Mesenchymal stem cell (in vitro differentiated cells and primary cell): ENCODE results near the gene LFNG.

Experiments used
- DNase-seq: peaks from one replicate; pipeline ENCODE4 v3.0.0-alpha.2; 2013
- H2AFZ ChIP-seq: one replicate; pipeline ENCODE4 v1.6.1; 2013; ENCODE audit warnings: low read depth, mild to moderate bottlenecking, control low read depth, inconsistent platforms, low read length, moderate library complexity
- H2AK5ac ChIP-seq: 2 replicates; pipeline ENCODE4 v1.6.1; 2013; ENCODE audit warnings: low read length, moderate library complexity, mild to moderate bottlenecking, inconsistent platforms; ENCODE audit not compliant: severe bottlenecking
- H2BK120ac ChIP-seq: one replicate; pipeline ENCODE4 v1.6.1; 2013; ENCODE audit warnings: low read depth, mild to moderate bottlenecking, inconsistent platforms, low read length, moderate library complexity
- H2BK12ac ChIP-seq, 2 experiments: one replicate each; pipeline ENCODE4 v1.6.1; 2013; ENCODE audit warnings: inconsistent platforms in 2 of 2, low read length in 2 of 2, mild to moderate bottlenecking in 2 of 2, moderate library complexity in 2 of 2, control low read depth in 1 of 2
- H2BK15ac ChIP-seq: one replicate; pipeline ENCODE4 v1.6.1; 2013; ENCODE audit warnings: mild to moderate bottlenecking, low read depth, inconsistent platforms; ENCODE audit not compliant: poor library complexity, severe bottlenecking
- H2BK5ac ChIP-seq: 2 replicates; pipeline ENCODE4 v1.6.1; 2013; ENCODE audit warnings: low read depth, mild to moderate bottlenecking, low read length, control low read depth, inconsistent platforms; ENCODE audit not compliant: poor library complexity, severe bottlenecking
- H3K14ac ChIP-seq, 2 experiments: one replicate each; pipeline ENCODE4 v1.6.1; 2013; ENCODE audit warnings: inconsistent platforms in 2 of 2, low read length in 2 of 2, control low read depth in 1 of 2, mild to moderate bottlenecking in 1 of 2, moderate library complexity in 1 of 2
- H3K18ac ChIP-seq, 2 experiments: one replicate each; pipeline ENCODE4 v1.6.1; 2013; ENCODE audit warnings: inconsistent platforms in 2 of 2, low read length in 2 of 2, control low read depth in 1 of 2, low read depth in 1 of 2, mild to moderate bottlenecking in 1 of 2
- H3K23ac ChIP-seq, 2 experiments: one replicate each; pipeline ENCODE4 v1.6.1; 2013; ENCODE audit warnings: inconsistent platforms in 2 of 2, low read length in 2 of 2, mild to moderate bottlenecking in 2 of 2, moderate library complexity in 2 of 2, control low read depth in 1 of 2
- H3K27ac ChIP-seq: 2 replicates; pipeline ENCODE4 v1.5.1; 2013; ENCODE audit warnings: mild to moderate bottlenecking, moderate library complexity, low read length, control low read depth, inconsistent platforms; ENCODE audit not compliant: poor library complexity, severe bottlenecking
- H3K27me3 ChIP-seq, 2 experiments: 2 replicates each; pipeline versions ENCODE4 v1.6.1 to v1.7.0; 2013; ENCODE audit warnings: low read length in 2 of 2, mild to moderate bottlenecking in 2 of 2, moderate library complexity in 2 of 2, control low read depth in 1 of 2, inconsistent platforms in 1 of 2; ENCODE audit not compliant: control insufficient read depth in 1 of 2, insufficient read depth in 1 of 2
- H3K36me3 ChIP-seq, 2 experiments: 2 replicates each; pipeline versions ENCODE4 v1.6.1 to v1.7.0; 2013; ENCODE audit warnings: low read length in 2 of 2, control low read depth in 1 of 2, inconsistent platforms in 1 of 2, low read depth in 1 of 2, mild to moderate bottlenecking in 1 of 2; ENCODE audit not compliant: insufficient read depth in 2 of 2, control insufficient read depth in 1 of 2
- H3K4ac ChIP-seq, 2 experiments: one replicate each; pipeline ENCODE4 v1.6.1; 2013; ENCODE audit warnings: inconsistent platforms in 2 of 2, low read length in 2 of 2, mild to moderate bottlenecking in 2 of 2, moderate library complexity in 2 of 2, control low read depth in 1 of 2, low read depth in 1 of 2
- H3K4me1 ChIP-seq: 2 replicates; pipeline ENCODE4 v1.6.1; 2013; ENCODE audit warnings: low read depth, low read length, control low read depth; ENCODE audit not compliant: control insufficient read depth, insufficient read depth
- H3K4me2 ChIP-seq: 2 replicates; pipeline ENCODE4 v1.6.1; 2013; ENCODE audit warnings: low read length, mild to moderate bottlenecking, inconsistent platforms; ENCODE audit not compliant: poor library complexity, severe bottlenecking
- H3K4me3 ChIP-seq, 2 experiments: 2 replicates each; pipeline versions ENCODE4 v1.5.1 to v1.7.0; 2013; ENCODE audit warnings: low read length in 2 of 2, mild to moderate bottlenecking in 2 of 2, control low read depth in 1 of 2, low read depth in 1 of 2; ENCODE audit not compliant: insufficient read depth in 1 of 2
- H3K79me1 ChIP-seq: replicated peaks from 2 replicates; pipeline ENCODE4 v1.6.1; 2013; ENCODE audit warnings: mild to moderate bottlenecking, control low read depth, low read length, inconsistent platforms; ENCODE audit not compliant: poor library complexity, severe bottlenecking
- H3K9ac ChIP-seq: 2 replicates; pipeline ENCODE4 v1.7.0; 2013; ENCODE audit warnings: mild to moderate bottlenecking, low read length, moderate library complexity
- H3K9me3 ChIP-seq: 2 replicates; pipeline ENCODE4 v1.7.0; 2013; ENCODE audit warnings: mild to moderate bottlenecking, low read length; ENCODE audit not compliant: control insufficient read depth
- H4K8ac ChIP-seq: one replicate; pipeline ENCODE4 v1.6.1; 2013; ENCODE audit warnings: inconsistent platforms, mild to moderate bottlenecking, low read length, moderate library complexity
- H4K91ac ChIP-seq: one replicate; pipeline ENCODE4 v1.6.1; 2013; ENCODE audit warnings: mild to moderate bottlenecking, low read length, inconsistent platforms
- WGBS: methylation state at CpG from one replicate; pipeline ENCODE4 v1.1.7; 2013; ENCODE audit warnings: mixed read lengths; 5-methylcytosine and 5-hydroxymethylcytosine counted together

The LFNG gene

GRCh38 chr7:2545746-2546425 is 26.3 kb downstream of the LFNG start:
- H3K4me2 ChIP-seq, result no peak overlapping the region
- no peak overlapping the region for H2AFZ ChIP-seq
- no peaks in the 10 kb centered on the region for H3K4me1 ChIP-seq
- no peak overlapping the region for H3K4ac ChIP-seq
- no peak overlapping the region for H2BK5ac ChIP-seq
- H3K9me3 ChIP-seq, result no peaks in the 10 kb centered on the region
- H3K36me3 ChIP-seq, result peaks cover 66 to 72% of the 10 kb centered on the region in 2 experiments
- no peak overlapping the region for H2AK5ac ChIP-seq
- WGBS, result 97% methylated on average over 20 of the region's 20 CpGs
- H4K8ac ChIP-seq, result no peak overlapping the region
- no peak overlapping the region for H2BK15ac ChIP-seq
- no peak overlapping the region for H3K27ac ChIP-seq
- no peak overlapping the region for H3K9ac ChIP-seq
- no peaks in the 10 kb centered on the region for H3K27me3 ChIP-seq
- no peak overlapping the region for H3K18ac ChIP-seq
- no peak overlapping the region for H3K23ac ChIP-seq
- no peak for DNase-seq
- H2BK120ac ChIP-seq, result no peak overlapping the region
- no peak overlapping the region for H3K4me3 ChIP-seq
- no peak overlapping the region for H2BK12ac ChIP-seq
- H3K79me1 ChIP-seq, result peaks cover 19% of the 10 kb centered on the region
- H4K91ac ChIP-seq, result no peak overlapping the region
- no peak overlapping the region for H3K14ac ChIP-seq

- Histone ChIP-seq H3K36me3 (peaks cover 65 to 66% of the 10 kb centered on the region in 2 experiments), H3K27me3 (no peaks in the 10 kb centered on the region), H2BK15ac (no peak overlapping the region), H3K9me3 (no peaks in the 10 kb centered on the region), H3K18ac (no peak overlapping the region), H3K4ac (no peak overlapping the region), H4K8ac (no peak overlapping the region), H3K4me1 (no peaks in the 10 kb centered on the region), H2BK12ac (no peak overlapping the region), H3K14ac (no peak overlapping the region), H3K23ac (no peak overlapping the region), H2BK5ac (no peak overlapping the region), H3K4me2 (no peak overlapping the region), H3K79me1 (peaks cover 22% of the 10 kb centered on the region), H3K27ac (no peak overlapping the region), H2BK120ac (no peak overlapping the region), H4K91ac (no peak overlapping the region), H3K4me3 (no peak overlapping the region), H2AK5ac (no peak overlapping the region), H2AFZ (no peak overlapping the region), H3K9ac (no peak overlapping the region)
- no peak for DNase-seq
- 96% methylated on average over 31 of the region's 31 CpGs for WGBS
These were observed 27.4 kb downstream of the LFNG start for GRCh38 chr7:2546776-2547586.

GRCh38 chr7:2551418-2551817 is 31.8 kb downstream of the LFNG start:
- Histone ChIP-seq H2BK5ac (no peak overlapping the region), H3K4ac (no peak overlapping the region), H3K18ac (no peak overlapping the region), H3K27me3 (no peaks in the 10 kb centered on the region), H2BK12ac (no peak overlapping the region), H3K4me1 (peaks cover 16% of the 10 kb centered on the region), H3K36me3 (peaks cover 31 to 49% of the 10 kb centered on the region in 2 experiments), H2AK5ac (no peak overlapping the region), H3K14ac (no peak overlapping the region), H3K23ac (no peak overlapping the region), H3K79me1 (peaks cover 32% of the 10 kb centered on the region), H2AFZ (no peak overlapping the region), H3K9ac (no peak overlapping the region), H3K9me3 (no peaks in the 10 kb centered on the region), H2BK15ac (peak overlapping the region; percentile 49), H3K4me2 (no peak overlapping the region), H4K8ac (no peak overlapping the region), H2BK120ac (no peak overlapping the region), H3K27ac (no peak overlapping the region), H3K4me3 (no peak overlapping the region), H4K91ac (no peak overlapping the region)
- WGBS, result 99% methylated on average over 8 of the region's 8 CpGs
- DNase-seq, result no peak

- Histone ChIP-seq H3K4me1 (peaks cover 16% of the 10 kb centered on the region), H4K8ac (no peak overlapping the region), H2AK5ac (no peak overlapping the region), H2BK120ac (no peak overlapping the region), H2BK15ac (no peak overlapping the region), H3K27ac (no peak overlapping the region), H3K14ac (no peak overlapping the region), H3K36me3 (peaks cover 21 to 35% of the 10 kb centered on the region in 2 experiments), H3K9me3 (no peaks in the 10 kb centered on the region), H4K91ac (no peak overlapping the region), H3K4me3 (no peak overlapping the region), H3K18ac (no peak overlapping the region), H2AFZ (no peak overlapping the region), H3K4ac (no peak overlapping the region), H2BK12ac (no peak overlapping the region), H3K9ac (no peak overlapping the region), H3K27me3 (no peaks in the 10 kb centered on the region), H3K79me1 (peaks cover 21% of the 10 kb centered on the region), H3K23ac (no peak overlapping the region), H2BK5ac (no peak overlapping the region), H3K4me2 (no peak overlapping the region)
- 96% methylated on average over 8 of the region's 10 CpGs for WGBS
- no peak for DNase-seq
These were observed 33.5 kb downstream of the LFNG start for GRCh38 chr7:2553108-2553507.
